GM12878 (cell line): Measurements from ENCODE around the gene CYS1. TPM values are rescaled to one million over a fixed set of nuclear protein-coding genes. Genes with fewer than 3 reads are reported as not detected.

ENCODE experiments used
- ATAC-seq: fragments of 200-7000 bp; cut with Tn5 transposase; 3 replicates; pipeline ENCODE4 v1.9.1; 2020; ENCODE audit warnings: mild to moderate bottlenecking, moderate library complexity
- BruUV-seq: library from RNA; stranded (reverse); fragments of 400-500 nt; replicated peaks from 2 replicates; lab custom pipeline; 2021; lab: Mats Ljungman, UMichigan
- CTCF ChIA-PET: fragments of 300-600 bp; sonication (Branson Sonifier 250); formaldehyde crosslinking; extraction: SDS; loops from one replicate; lab custom pipeline; 2021; ENCODE audit warnings: inconsistent platforms; lab: Yijun Ruan, JAX
- POLR2A ChIA-PET: fragments of 350-600 bp; formaldehyde crosslinking; extraction: SDS; loops from one replicate; lab custom pipeline; 2021; ENCODE audit warnings: inconsistent platforms; lab: Charles Lee
- RAD21 ChIA-PET: fragments of 300-600 bp; sonication (Branson Sonifier 250); formaldehyde crosslinking; loops from one replicate; lab custom pipeline; 2023; ENCODE audit warnings: antibody characterized with exemption; ENCODE audit not compliant: unreplicated experiment; lab: Charles Lee
- SMC1A ChIA-PET: fragments of 300-600 bp; sonication (Branson Sonifier 250); formaldehyde crosslinking; loops from one replicate; lab custom pipeline; 2023; ENCODE audit not compliant: unreplicated experiment, uncharacterized antibody; lab: Charles Lee
- DNase-seq: peaks from one replicate; pipeline ENCODE4 v3.0.0-alpha.2; 2011; ENCODE audit warnings: low read depth, low spot score
- FAIRE-seq: peaks from 3 replicates; lab custom pipeline; 2011; peaks lifted over from hg19 to GRCh38; lab: Jason Lieb, UNC
- H2AFZ ChIP-seq: 2 replicates; pipeline ENCODE4 v1.6.0; 2011; ENCODE audit warnings: low read depth, low read length, control low read depth; ENCODE audit not compliant: control insufficient read depth
- H3K27ac ChIP-seq: 2 replicates; pipeline ENCODE4 v1.5.1; 2011; ENCODE audit warnings: control low read depth; ENCODE audit not compliant: control insufficient read depth, insufficient read depth
- H3K27me3 ChIP-seq, 2 experiments: replicated peaks in 1 of 2; 2 replicates each; pipeline versions ENCODE4 v1.6.0 to v1.6.1; 2011; ENCODE audit warnings: low read length in 1 of 2; ENCODE audit not compliant: control insufficient read depth in 2 of 2, insufficient read depth in 2 of 2
- H3K36me3 ChIP-seq, 2 experiments: 2 replicates each; pipeline ENCODE4 v1.5.1; 2011; ENCODE audit warnings: low read length in 1 of 2; ENCODE audit not compliant: control insufficient read depth in 2 of 2, insufficient read depth in 2 of 2
- H3K4me1 ChIP-seq: 2 replicates; pipeline ENCODE4 v1.6.1; 2011; ENCODE audit warnings: mild to moderate bottlenecking, low read length, moderate library complexity, mixed read lengths; ENCODE audit not compliant: control insufficient read depth, insufficient read depth
- H3K4me2 ChIP-seq: 2 replicates; pipeline ENCODE4 v1.6.0; 2011; ENCODE audit warnings: control low read depth; ENCODE audit not compliant: control insufficient read depth, insufficient read depth
- H3K4me3 ChIP-seq: fragments of 200-600 bp; sonication (generic); 2 replicates; pipeline ENCODE4 v1.5.1; 2016
- H3K79me2 ChIP-seq: 2 replicates; pipeline ENCODE4 v1.6.0; 2011; ENCODE audit warnings: low read length; ENCODE audit not compliant: control insufficient read depth, insufficient read depth
- H3K9ac ChIP-seq: 2 replicates; pipeline ENCODE4 v1.8.0; 2011; ENCODE audit warnings: low read length, control low read depth, mixed read lengths; ENCODE audit not compliant: control insufficient read depth, insufficient read depth
- H3K9me3 ChIP-seq: replicated peaks from 3 replicates; pipeline ENCODE4 v1.5.1; 2011; ENCODE audit warnings: mild to moderate bottlenecking, low read length; ENCODE audit not compliant: control insufficient read depth, insufficient read depth
- H4K20me1 ChIP-seq: 2 replicates; pipeline ENCODE4 v1.6.0; 2011; ENCODE audit not compliant: control insufficient read depth, insufficient read depth
- ESRRA ChIP-seq: IDR thresholded peaks from 2 replicates; pipeline ENCODE4 v1.6.1; 2012; ENCODE audit warnings: mild to moderate bottlenecking, low read length, improper control_type of control experiment
- JUND ChIP-seq: IDR thresholded peaks from 2 replicates; pipeline ENCODE4 v1.6.1; 2012; ENCODE audit warnings: low read depth, mild to moderate bottlenecking, low read length, improper control_type of control experiment, moderate library complexity
- KLF5 ChIP-seq: fragments of 450-650 bp; IDR thresholded peaks from 2 replicates; pipeline ENCODE4 v1.6.1; 2014; ENCODE audit warnings: mild to moderate bottlenecking; ENCODE audit not compliant: partially characterized antibody
- LARP7 ChIP-seq: fragments of 450-650 bp; IDR thresholded peaks from 2 replicates; pipeline ENCODE4 v1.6.1; 2017; ENCODE audit warnings: mild to moderate bottlenecking
- PML ChIP-seq: IDR thresholded peaks from 2 replicates; pipeline ENCODE4 v1.6.1; 2012; ENCODE audit warnings: low read length, inconsistent platforms
- SPI1 ChIP-seq: IDR thresholded peaks from 2 replicates; pipeline ENCODE4 v1.6.1; 2011; ENCODE audit warnings: low read depth, mild to moderate bottlenecking, low read length, moderate library complexity, borderline replicate concordance; ENCODE audit not compliant: insufficient read depth
- TAF1 ChIP-seq: IDR thresholded peaks from 2 replicates; pipeline ENCODE4 v1.6.1; 2011; ENCODE audit warnings: mild to moderate bottlenecking, low read depth, low read length, borderline replicate concordance
- WGBS: methylation state at CpG from one replicate; pipeline ENCODE4 v1.1.6; 2016; ENCODE audit warnings: low lambda C conversion rate; ENCODE audit not compliant: insufficient replicate concordance, insufficient coverage; ENCODE audit errors: missing lambda C conversion rate; 5-methylcytosine and 5-hydroxymethylcytosine counted together
- in situ Hi-C: fragments of 300-500 bp; cut with MboI; formaldehyde crosslinking; loops from 9 replicates; pipeline ENCODE4 v1.14.3; 2018; ENCODE audit warnings: mixed read lengths
- intact Hi-C: fragments of 100-400 bp; cut with micrococcal nuclease; formaldehyde crosslinking; loops from one replicate; pipeline ENCODE4 v1.14.2; 2022; ENCODE audit not compliant: unreplicated experiment
- polyA plus RNA-seq, 11 experiments: library from polyadenylated mRNA; depleted of rRNA in 4 of 11; unstranded in 6 of 11; stranded (reverse) in 5 of 11; fragments of >200 nt; fragmentation: Nextera tagmentation in 4 of 11; fragmentation: Illumina TruSeq in 1 of 11; extraction: Ambion mirVana in 4 of 11; extraction: Trizol in 1 of 11; gene quantifications; 1 replicate in 1 of 11; 2 replicates in 10 of 11; pipeline versions ENCODE4 v1.2.1 to v1.2.3, GENCODE V29; 2011 to 2016; ENCODE audit warnings: inconsistent platforms in 2 of 11, missing spikeins in 2 of 11, low read depth in 1 of 11
- total RNA-seq, 4 experiments: library from RNA; depleted of rRNA in 3 of 4; stranded (reverse); fragments of >200 nt in 3 of 4; fragmentation: Illumina TruSeq in 1 of 4; extraction: Trizol in 1 of 4; gene quantifications; 2 replicates each; pipeline versions ENCODE4 v1.2.1 to v1.2.3, GENCODE V29; 2013 to 2021
- TF ChIP-seq, protein P1 (sequence below): fragments of 450-650 bp; conservative IDR thresholded peaks from 2 replicates; pipeline ENCODE4 v1.6.1; 2017; ENCODE audit warnings: mild to moderate bottlenecking, moderate library complexity
- TF ChIP-seq, protein P2 (sequence below): fragments of 450-650 bp; formaldehyde crosslinking; IDR thresholded peaks from 2 replicates; pipeline ENCODE4 v1.4.0; 2022; ENCODE audit warnings: mild to moderate bottlenecking, moderate library complexity

CYS1 gene
- total and polyA plus RNA-seq, 10 of the 15 experiments (the other 5 are each of a cell fraction or from before 2014, with no cell fraction given), result 0.35 to 6.4 (median 2.5) TPM

DNA sequence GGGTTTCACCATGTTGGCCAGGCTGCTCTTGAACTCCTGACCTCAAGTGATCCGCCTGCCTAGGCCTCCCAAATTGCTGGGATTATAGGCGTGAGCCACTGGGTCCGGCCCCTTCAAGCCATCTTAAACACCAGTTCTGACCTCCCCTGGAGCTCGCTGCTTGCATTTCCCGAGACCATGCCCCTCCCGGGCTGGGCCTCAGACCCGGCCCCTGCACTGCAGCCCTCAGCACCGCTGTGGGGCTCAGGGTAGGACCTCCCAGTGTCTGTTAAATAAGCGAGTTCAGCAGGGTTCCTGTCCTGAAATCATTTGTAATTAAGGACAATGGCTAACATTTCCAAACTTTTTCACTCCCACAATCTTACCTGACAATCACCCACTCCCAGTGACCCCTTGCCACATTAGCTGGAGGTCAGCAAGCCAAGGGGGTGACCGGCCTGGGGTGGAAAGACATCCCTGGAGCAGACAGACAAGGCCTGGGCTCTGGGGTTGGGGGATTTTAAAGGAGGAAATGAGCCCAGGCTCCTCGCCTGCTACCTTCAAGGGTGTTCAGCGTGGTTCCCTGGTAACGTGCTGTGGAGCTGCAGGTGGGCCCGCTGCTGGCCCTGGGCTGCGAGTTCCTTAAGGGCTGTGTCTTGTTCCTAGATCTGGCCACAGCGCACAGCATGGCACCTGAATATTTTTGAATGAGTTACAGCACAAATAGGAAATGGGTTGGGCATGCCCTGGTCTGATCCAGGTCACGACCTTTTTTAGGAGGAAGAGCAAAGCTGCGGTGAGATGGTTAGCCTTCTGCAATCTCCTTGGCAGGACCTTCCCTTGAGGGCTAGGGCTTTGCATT lies 15.1 kb downstream of the CYS1 start:
- DNase-seq (no peak), ATAC-seq (no peak), FAIRE-seq (no peak)
- ChIA-PET CTCF (interaction anchor here (1.7 to 22.8 kb wide), 2 partner anchors 32 to 344 kb away, joined by 4 to 983 read pairs; no protein-coding TSS in a partner anchor), POLR2A (no interaction called here), RAD21 (no interaction called here)
- Histone ChIP-seq H2AFZ (no peak overlapping the region), H3K9me3 (peaks cover 2% of the 10 kb centered on the region; the same call in 2 of the 3 replicates), H3K9ac (no peak overlapping the region), H3K4me2 (no peak overlapping the region), H3K27me3 (no peaks in the 10 kb centered on the region), H3K4me1 (no peaks in the 10 kb centered on the region), H3K4me3 (no peak overlapping the region)
- intact Hi-C loops, result no loop called here
- no peak for TF ChIP-seq SPI1
- no peak for TF ChIP-seq PML
- no peak for TF ChIP-seq ESRRA
- TF ChIP-seq TAF1, result no peak
- TF ChIP-seq, protein P1, sequence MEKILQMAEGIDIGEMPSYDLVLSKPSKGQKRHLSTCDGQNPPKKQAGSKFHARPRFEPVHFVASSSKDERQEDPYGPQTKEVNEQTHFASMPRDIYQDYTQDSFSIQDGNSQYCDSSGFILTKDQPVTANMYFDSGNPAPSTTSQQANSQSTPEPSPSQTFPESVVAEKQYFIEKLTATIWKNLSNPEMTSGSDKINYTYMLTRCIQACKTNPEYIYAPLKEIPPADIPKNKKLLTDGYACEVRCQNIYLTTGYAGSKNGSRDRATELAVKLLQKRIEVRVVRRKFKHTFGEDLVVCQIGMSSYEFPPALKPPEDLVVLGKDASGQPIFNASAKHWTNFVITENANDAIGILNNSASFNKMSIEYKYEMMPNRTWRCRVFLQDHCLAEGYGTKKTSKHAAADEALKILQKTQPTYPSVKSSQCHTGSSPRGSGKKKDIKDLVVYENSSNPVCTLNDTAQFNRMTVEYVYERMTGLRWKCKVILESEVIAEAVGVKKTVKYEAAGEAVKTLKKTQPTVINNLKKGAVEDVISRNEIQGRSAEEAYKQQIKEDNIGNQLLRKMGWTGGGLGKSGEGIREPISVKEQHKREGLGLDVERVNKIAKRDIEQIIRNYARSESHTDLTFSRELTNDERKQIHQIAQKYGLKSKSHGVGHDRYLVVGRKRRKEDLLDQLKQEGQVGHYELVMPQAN, result no peak
- TF ChIP-seq, protein P2, sequence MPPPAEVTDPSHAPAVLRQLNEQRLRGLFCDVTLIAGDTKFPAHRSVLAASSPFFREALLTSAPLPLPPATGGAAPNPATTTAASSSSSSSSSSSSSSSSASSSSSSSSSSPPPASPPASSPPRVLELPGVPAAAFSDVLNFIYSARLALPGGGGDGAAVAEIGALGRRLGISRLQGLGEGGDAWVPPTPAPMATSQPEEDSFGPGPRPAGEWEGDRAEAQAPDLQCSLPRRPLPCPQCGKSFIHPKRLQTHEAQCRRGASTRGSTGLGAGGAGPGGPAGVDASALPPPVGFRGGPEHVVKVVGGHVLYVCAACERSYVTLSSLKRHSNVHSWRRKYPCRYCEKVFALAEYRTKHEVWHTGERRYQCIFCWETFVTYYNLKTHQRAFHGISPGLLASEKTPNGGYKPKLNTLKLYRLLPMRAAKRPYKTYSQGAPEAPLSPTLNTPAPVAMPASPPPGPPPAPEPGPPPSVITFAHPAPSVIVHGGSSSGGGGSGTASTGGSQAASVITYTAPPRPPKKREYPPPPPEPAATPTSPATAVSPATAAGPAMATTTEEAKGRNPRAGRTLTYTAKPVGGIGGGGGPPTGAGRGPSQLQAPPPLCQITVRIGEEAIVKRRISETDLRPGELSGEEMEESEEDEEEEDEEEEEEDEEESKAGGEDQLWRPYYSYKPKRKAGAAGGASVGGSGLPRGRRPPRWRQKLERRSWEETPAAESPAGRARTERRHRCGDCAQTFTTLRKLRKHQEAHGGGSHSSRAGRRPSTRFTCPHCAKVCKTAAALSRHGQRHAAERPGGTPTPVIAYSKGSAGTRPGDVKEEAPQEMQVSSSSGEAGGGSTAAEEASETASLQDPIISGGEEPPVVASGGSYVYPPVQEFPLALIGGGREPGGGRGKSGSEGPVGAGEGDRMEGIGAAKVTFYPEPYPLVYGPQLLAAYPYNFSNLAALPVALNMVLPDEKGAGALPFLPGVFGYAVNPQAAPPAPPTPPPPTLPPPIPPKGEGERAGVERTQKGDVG, result no peak
- no peak for TF ChIP-seq JUND
- TF ChIP-seq KLF5, result no peak
- no peak for TF ChIP-seq LARP7
- TF ChIP-seq, all 136 proteins: peak for 0
- 48% methylated on average over 18 of the region's 18 CpGs for WGBS
- Histone ChIP-seq H3K27ac (no peak overlapping the region), H3K36me3 (no peaks in the 10 kb centered on the region), H4K20me1 (no peaks in the 10 kb centered on the region), H3K79me2 (no peaks in the 10 kb centered on the region)
- in situ Hi-C loops, result no loop called here
- no TSS peak for BruUV-seq
- SMC1A ChIA-PET, result interaction anchor here (1.1 kb wide), 1 partner anchor 266 kb away, joined by 3 read pairs; no protein-coding TSS in a partner anchor
